Hepatic stellate cell (primary cell): Measurements from ENCODE around the gene ZNF260.
"Not testable (repeated sequence)": the region's sequence is repeated elsewhere in the genome, so short reads cannot be mapped to it uniquely, and the experiment has no call there.

ENCODE experiments used
- DNase-seq: peaks from one replicate; pipeline ENCODE4 v3.0.0; 2011; ENCODE audit warnings: low spot score

ZNF260 gene

GRCh38 chr19:36528194-36528920 lies at the start of gene ZNF260:
Gene ZNF260 (minus strand): TSS chr19:36528271. CDS start chr19:36515238, 13,033 bp downstream.
- peak; percentile 90 for DNase-seq

GRCh38 chr19:36577271-36577996 lies 49.4 kb upstream of the ZNF260 start:
- DNase-seq: no peak

DNA sequence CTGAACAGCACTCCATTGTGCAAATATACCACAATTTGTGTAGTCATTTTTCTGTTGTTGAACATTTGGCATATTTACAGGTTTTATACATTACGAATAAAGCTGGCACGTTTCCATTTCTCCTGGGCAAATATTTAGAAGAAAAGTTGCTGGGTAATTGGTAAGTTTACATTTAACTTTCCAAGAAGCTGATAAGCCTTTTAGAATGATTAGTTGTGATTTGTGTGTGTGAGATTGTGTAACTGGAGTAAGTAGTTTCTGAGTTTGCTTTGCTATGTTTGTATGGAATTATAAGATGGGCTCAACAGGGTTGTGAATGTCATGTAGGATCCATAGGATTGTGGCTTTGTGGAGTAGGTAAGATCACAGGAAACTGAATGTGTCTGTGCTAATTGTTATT lies 46.7 kb upstream of the ZNF260 start:
- DNase-seq: no peak

DNA sequence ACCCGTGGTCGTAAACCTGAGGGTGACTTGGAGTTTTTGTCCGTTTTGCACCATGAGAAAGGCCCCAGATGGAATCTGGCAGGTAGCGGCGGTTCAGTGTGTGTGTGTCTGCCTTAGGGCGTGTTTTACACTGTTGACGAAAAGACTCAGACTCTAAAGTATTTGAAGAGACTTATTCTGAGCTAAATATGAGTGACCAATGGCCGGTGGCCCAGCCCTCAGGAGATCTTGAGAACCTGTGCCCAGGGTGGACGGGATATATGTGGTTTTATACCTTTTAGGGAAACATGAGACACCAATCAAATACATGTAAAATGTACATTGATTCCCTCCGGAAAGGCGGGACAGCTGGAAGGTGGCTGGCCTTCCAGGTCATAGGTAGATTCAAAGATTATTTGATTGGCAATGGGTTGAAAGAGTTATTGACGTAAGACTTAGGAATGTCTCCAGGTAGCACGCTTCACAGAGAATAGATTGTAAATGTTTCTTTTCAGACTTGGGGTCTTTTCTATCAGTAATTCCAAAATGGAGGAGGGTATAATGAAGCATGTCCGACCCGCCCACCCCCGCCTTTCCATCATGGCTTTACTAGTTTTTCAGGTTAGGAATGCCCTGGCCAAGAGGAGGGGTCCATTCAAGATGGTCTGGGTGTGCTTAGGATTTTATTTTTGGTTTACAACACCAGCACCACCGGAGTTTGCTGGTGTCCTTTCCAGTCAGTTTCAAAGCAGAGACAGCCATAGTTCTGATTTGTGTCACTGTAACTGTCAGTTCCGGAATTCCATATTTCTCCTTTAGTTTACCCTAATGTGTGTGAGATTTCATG lies 46.0 kb upstream of the ZNF260 start:
- no peak for DNase-seq

DNA sequence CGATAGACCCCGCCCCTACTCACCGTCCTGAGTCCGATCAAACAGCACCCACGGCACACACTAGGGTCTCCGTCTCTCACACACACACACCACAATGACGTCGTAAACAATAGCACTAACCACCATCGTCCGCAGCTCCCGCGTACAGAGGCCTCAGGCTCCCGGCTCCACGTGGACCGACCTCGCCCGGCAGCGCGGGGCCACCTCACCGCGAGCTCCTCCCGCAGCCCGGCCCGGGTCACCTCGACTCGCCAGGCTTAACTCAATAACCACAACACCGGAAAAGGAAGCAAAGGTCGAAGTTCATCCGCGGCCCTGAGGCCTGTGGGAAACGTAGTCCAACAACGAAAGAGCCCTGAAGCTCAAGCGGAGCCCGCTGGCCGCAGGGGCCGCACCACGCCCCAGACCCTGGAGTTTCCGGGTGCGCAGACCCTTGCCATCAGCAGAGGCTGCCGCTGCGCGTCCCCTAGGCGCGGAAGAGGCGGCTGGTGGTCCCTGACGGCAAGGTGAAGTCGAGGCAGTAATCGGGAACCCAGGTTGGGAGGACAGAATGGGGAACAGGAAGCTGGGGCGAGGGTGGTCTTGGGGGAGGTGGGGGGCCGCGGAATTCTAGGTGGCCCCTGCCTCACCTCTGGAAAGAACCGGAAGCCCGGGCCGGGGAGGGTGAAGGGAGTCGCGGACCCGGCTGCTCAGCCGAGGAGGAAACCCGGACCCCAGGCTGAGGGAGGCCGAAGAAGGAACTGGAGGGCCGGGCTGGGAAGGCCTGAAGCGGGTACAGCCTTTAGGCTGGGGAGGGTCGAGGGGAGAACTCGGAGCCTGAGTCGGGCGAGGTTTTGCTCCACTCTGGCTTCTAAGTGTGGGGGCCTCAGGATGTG lies 45.2 kb upstream of the ZNF260 start, which contains the start of gene ZNF529:
TSS of gene ZNF529 (minus strand) at position 273 of the 875 bp plus-strand sequence. CDS start 946 bp downstream, outside the sequence.
- peak; percentile 89 for DNase-seq

- DNase-seq: no peak
These were observed 44.5 kb upstream of the ZNF260 start for GRCh38 chr19:36572593-36573019.

GRCh38 chr19:36564391-36564790 lies 36.3 kb upstream of the ZNF260 start:
- no peak for DNase-seq

- DNase-seq: no peak
These were observed 19.1 kb upstream of the ZNF260 start for GRCh38 chr19:36547001-36547732.

- peak; percentile 31 for DNase-seq
These were observed 949 bp upstream of the ZNF260 start for GRCh38 chr19:36528921-36529518.

DNA sequence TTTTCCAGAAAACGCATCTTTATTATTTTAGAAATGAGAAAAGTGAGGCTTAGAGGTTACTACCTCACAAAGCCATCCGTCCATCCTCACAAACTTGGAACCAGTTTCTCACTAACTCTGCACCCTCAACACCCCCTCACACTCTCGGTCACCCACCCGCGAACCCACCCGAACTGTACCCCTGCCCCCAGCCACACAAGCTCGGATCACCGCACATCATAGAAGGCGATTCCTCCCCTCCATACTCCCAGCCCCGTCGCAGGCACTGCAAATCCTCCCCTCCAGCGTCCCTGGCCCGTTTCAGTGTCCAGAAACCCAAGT lies 238 bp downstream of the ZNF260 start:
- DNase-seq: no peak

DNA sequence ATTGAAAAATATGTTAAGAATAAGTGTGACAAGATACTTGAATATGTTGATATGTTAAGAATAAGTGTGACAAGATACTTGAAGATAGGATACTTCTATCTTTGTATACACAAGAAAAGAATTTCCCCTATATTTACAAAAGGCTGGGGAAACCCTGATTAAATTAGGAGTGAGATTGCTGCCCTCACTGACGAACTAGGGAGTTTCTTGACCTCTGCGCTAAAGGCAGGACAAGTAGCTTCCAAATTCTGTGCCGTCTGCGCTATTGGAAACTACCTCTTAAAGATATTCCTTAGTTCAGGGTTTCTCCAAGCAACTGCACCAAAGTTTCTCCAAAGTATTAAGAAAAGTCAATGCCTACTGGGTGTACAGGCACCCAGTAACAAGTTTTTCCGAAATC lies 730 bp downstream of the ZNF260 start:
- no peak for DNase-seq

GRCh38 chr19:36526581-36526980 lies 1.5 kb downstream of the ZNF260 start:
- no peak for DNase-seq

DNA sequence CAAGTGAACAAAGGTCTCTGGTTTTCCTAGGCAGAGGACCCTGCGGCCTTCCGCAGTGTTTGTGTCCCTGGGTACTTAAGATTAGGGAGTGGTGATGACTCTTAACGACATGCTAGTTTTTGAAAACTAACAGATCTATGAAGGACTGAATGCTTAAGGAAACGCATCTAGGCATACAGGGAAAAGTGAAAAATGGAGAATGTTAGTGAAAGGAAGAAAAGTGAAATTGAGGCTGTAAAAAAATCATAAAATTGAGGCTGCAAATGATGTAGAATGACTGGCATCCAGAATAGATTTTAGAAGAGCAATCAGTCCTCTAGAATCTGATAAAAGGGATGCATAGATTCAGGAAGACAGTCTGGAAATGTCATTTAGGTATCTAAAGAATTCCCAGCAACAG lies 3.5 kb downstream of the ZNF260 start:
- DNase-seq: no peak

DNA sequence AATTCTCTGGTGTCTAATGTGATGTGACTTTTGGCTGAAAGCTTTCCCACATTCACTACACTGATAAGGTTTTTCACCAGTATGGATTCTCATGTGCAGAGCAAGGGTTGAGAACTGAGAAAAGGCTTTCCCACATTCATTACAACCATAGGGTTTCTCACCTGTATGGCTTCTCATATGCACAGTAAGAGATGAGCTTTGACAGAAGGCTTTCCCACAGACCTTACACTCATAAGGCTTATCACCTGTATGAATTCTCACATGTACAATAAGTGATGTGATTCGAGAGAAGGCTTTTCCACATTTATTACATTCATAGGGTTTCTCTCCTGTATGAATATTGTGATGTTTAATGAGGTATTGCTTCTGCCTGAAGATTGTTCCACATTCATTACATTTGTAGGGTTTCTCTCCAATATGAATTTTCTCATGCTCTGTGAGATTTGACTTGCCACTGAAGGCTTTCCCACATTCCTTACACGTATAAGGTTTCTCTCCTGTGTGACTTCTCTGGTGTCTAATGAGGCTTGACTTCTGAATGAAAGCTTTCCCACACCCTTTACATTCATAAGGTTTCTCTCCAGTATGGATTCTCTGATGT lies 14.0 kb downstream of the ZNF260 start:
- DNase-seq: no peak

DNA sequence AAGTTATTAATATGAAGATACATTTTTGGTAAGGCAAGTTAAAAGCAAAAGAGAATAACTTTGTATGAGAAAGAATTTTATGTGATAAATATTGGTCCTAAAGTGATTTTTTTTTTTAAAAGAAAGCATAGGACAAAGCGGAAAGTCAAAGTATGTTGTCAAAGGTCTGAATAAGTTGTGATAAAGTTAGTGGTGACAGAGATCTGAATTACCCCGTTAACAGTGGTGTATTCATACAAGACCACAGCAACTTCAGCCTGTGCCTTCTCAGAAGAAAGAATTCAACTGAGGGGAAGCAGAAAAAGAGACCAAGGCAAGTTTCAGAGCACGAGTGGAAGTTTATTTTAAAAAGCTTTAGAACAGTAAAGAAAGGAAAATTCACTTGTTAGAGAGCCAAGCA lies 19.7 kb downstream of the ZNF260 start:
- no peak for DNase-seq

- no peak for DNase-seq
These were observed 26.1 kb downstream of the ZNF260 start for GRCh38 chr19:36501973-36502372.

GRCh38 chr19:36497001-36497400 lies 31.1 kb downstream of the ZNF260 start:
- DNase-seq: no peak

- peak; percentile 55 for DNase-seq
These were observed 35.2 kb downstream of the ZNF260 start for GRCh38 chr19:36492689-36493453.

- not testable (repeated sequence) for DNase-seq
These were observed 37.2 kb downstream of the ZNF260 start for GRCh38 chr19:36490846-36491245.
